Mesenchymal stem cell (in vitro differentiated cells and primary cell): ENCODE measurements around the gene TMEM161B.

Experiments
- DNase-seq: peaks from one replicate; pipeline ENCODE4 v3.0.0-alpha.2; 2013
- H2AFZ ChIP-seq: one replicate; pipeline ENCODE4 v1.6.1; 2013; ENCODE audit warnings: low read depth, mild to moderate bottlenecking, control low read depth, inconsistent platforms, low read length, moderate library complexity
- H2AK5ac ChIP-seq: 2 replicates; pipeline ENCODE4 v1.6.1; 2013; ENCODE audit warnings: low read length, moderate library complexity, mild to moderate bottlenecking, inconsistent platforms; ENCODE audit not compliant: severe bottlenecking
- H2BK120ac ChIP-seq: one replicate; pipeline ENCODE4 v1.6.1; 2013; ENCODE audit warnings: low read depth, mild to moderate bottlenecking, inconsistent platforms, low read length, moderate library complexity
- H2BK12ac ChIP-seq, 2 experiments: one replicate each; pipeline ENCODE4 v1.6.1; 2013; ENCODE audit warnings: inconsistent platforms in 2 of 2, low read length in 2 of 2, mild to moderate bottlenecking in 2 of 2, moderate library complexity in 2 of 2, control low read depth in 1 of 2
- H2BK15ac ChIP-seq: one replicate; pipeline ENCODE4 v1.6.1; 2013; ENCODE audit warnings: mild to moderate bottlenecking, low read depth, inconsistent platforms; ENCODE audit not compliant: poor library complexity, severe bottlenecking
- H2BK5ac ChIP-seq: 2 replicates; pipeline ENCODE4 v1.6.1; 2013; ENCODE audit warnings: low read depth, mild to moderate bottlenecking, low read length, control low read depth, inconsistent platforms; ENCODE audit not compliant: poor library complexity, severe bottlenecking
- H3K14ac ChIP-seq, 2 experiments: one replicate each; pipeline ENCODE4 v1.6.1; 2013; ENCODE audit warnings: inconsistent platforms in 2 of 2, low read length in 2 of 2, control low read depth in 1 of 2, mild to moderate bottlenecking in 1 of 2, moderate library complexity in 1 of 2
- H3K18ac ChIP-seq, 2 experiments: one replicate each; pipeline ENCODE4 v1.6.1; 2013; ENCODE audit warnings: inconsistent platforms in 2 of 2, low read length in 2 of 2, control low read depth in 1 of 2, low read depth in 1 of 2, mild to moderate bottlenecking in 1 of 2
- H3K23ac ChIP-seq, 2 experiments: one replicate each; pipeline ENCODE4 v1.6.1; 2013; ENCODE audit warnings: inconsistent platforms in 2 of 2, low read length in 2 of 2, mild to moderate bottlenecking in 2 of 2, moderate library complexity in 2 of 2, control low read depth in 1 of 2
- H3K27ac ChIP-seq: 2 replicates; pipeline ENCODE4 v1.5.1; 2013; ENCODE audit warnings: mild to moderate bottlenecking, moderate library complexity, low read length, control low read depth, inconsistent platforms; ENCODE audit not compliant: poor library complexity, severe bottlenecking
- H3K27me3 ChIP-seq, 2 experiments: 2 replicates each; pipeline versions ENCODE4 v1.6.1 to v1.7.0; 2013; ENCODE audit warnings: low read length in 2 of 2, mild to moderate bottlenecking in 2 of 2, moderate library complexity in 2 of 2, control low read depth in 1 of 2, inconsistent platforms in 1 of 2; ENCODE audit not compliant: control insufficient read depth in 1 of 2, insufficient read depth in 1 of 2
- H3K36me3 ChIP-seq, 2 experiments: 2 replicates each; pipeline versions ENCODE4 v1.6.1 to v1.7.0; 2013; ENCODE audit warnings: low read length in 2 of 2, control low read depth in 1 of 2, inconsistent platforms in 1 of 2, low read depth in 1 of 2, mild to moderate bottlenecking in 1 of 2; ENCODE audit not compliant: insufficient read depth in 2 of 2, control insufficient read depth in 1 of 2
- H3K4ac ChIP-seq, 2 experiments: one replicate each; pipeline ENCODE4 v1.6.1; 2013; ENCODE audit warnings: inconsistent platforms in 2 of 2, low read length in 2 of 2, mild to moderate bottlenecking in 2 of 2, moderate library complexity in 2 of 2, control low read depth in 1 of 2, low read depth in 1 of 2
- H3K4me1 ChIP-seq: 2 replicates; pipeline ENCODE4 v1.6.1; 2013; ENCODE audit warnings: low read depth, low read length, control low read depth; ENCODE audit not compliant: control insufficient read depth, insufficient read depth
- H3K4me2 ChIP-seq: 2 replicates; pipeline ENCODE4 v1.6.1; 2013; ENCODE audit warnings: low read length, mild to moderate bottlenecking, inconsistent platforms; ENCODE audit not compliant: poor library complexity, severe bottlenecking
- H3K4me3 ChIP-seq, 2 experiments: 2 replicates each; pipeline versions ENCODE4 v1.5.1 to v1.7.0; 2013; ENCODE audit warnings: low read length in 2 of 2, mild to moderate bottlenecking in 2 of 2, control low read depth in 1 of 2, low read depth in 1 of 2; ENCODE audit not compliant: insufficient read depth in 1 of 2
- H3K79me1 ChIP-seq: replicated peaks from 2 replicates; pipeline ENCODE4 v1.6.1; 2013; ENCODE audit warnings: mild to moderate bottlenecking, control low read depth, low read length, inconsistent platforms; ENCODE audit not compliant: poor library complexity, severe bottlenecking
- H3K9ac ChIP-seq: 2 replicates; pipeline ENCODE4 v1.7.0; 2013; ENCODE audit warnings: mild to moderate bottlenecking, low read length, moderate library complexity
- H3K9me3 ChIP-seq: 2 replicates; pipeline ENCODE4 v1.7.0; 2013; ENCODE audit warnings: mild to moderate bottlenecking, low read length; ENCODE audit not compliant: control insufficient read depth
- H4K8ac ChIP-seq: one replicate; pipeline ENCODE4 v1.6.1; 2013; ENCODE audit warnings: inconsistent platforms, mild to moderate bottlenecking, low read length, moderate library complexity
- H4K91ac ChIP-seq: one replicate; pipeline ENCODE4 v1.6.1; 2013; ENCODE audit warnings: mild to moderate bottlenecking, low read length, inconsistent platforms
- WGBS: methylation state at CpG from one replicate; pipeline ENCODE4 v1.1.7; 2013; ENCODE audit warnings: mixed read lengths; 5-methylcytosine and 5-hydroxymethylcytosine counted together

Gene TMEM161B

GRCh38 chr5:88258636-88259035, 10.0 kb downstream of the TMEM161B start:
- H3K18ac ChIP-seq = no peak overlapping the region
- no peak for DNase-seq
- H2BK120ac ChIP-seq = no peak overlapping the region
- no peak overlapping the region for H3K27ac ChIP-seq
- H3K79me1 ChIP-seq = peaks cover 9% of the 10 kb centered on the region
- no peak overlapping the region for H2BK15ac ChIP-seq
- H3K4me3 ChIP-seq = no peak overlapping the region
- H3K23ac ChIP-seq = no peak overlapping the region
- WGBS = 95% methylated on average over 1 of the region's 2 CpGs
- no peak overlapping the region for H2AFZ ChIP-seq
- no peak overlapping the region for H4K91ac ChIP-seq
- H3K27me3 ChIP-seq = no peaks in the 10 kb centered on the region
- no peak overlapping the region for H4K8ac ChIP-seq
- no peaks in the 10 kb centered on the region for H3K4me1 ChIP-seq
- peaks cover 0 to 3% of the 10 kb centered on the region in 2 experiments for H3K36me3 ChIP-seq
- H3K9ac ChIP-seq = no peak overlapping the region
- H2BK12ac ChIP-seq = no peak overlapping the region
- no peak overlapping the region for H3K4ac ChIP-seq
- no peaks in the 10 kb centered on the region for H3K9me3 ChIP-seq
- no peak overlapping the region for H3K14ac ChIP-seq
- no peak overlapping the region for H2AK5ac ChIP-seq
- no peak overlapping the region for H3K4me2 ChIP-seq
- no peak overlapping the region for H2BK5ac ChIP-seq

- peaks cover 11% of the 10 kb centered on the region for H3K79me1 ChIP-seq
- H3K27ac ChIP-seq = no peak overlapping the region
- H2AFZ ChIP-seq = no peak overlapping the region
- peak overlapping the region; percentile 60 for H4K8ac ChIP-seq
- H2AK5ac ChIP-seq = no peak overlapping the region
- no peak overlapping the region for H3K4ac ChIP-seq
- no peaks in the 10 kb centered on the region for H3K4me1 ChIP-seq
- H2BK12ac ChIP-seq = no peak overlapping the region
- no peaks in the 10 kb centered on the region for H3K27me3 ChIP-seq
- no peak overlapping the region for H3K4me3 ChIP-seq
- no peak for DNase-seq
- H4K91ac ChIP-seq = no peak overlapping the region
- no peak overlapping the region for H3K4me2 ChIP-seq
- no peaks in the 10 kb centered on the region for H3K9me3 ChIP-seq
- 59% methylated on average over 4 of the region's 4 CpGs for whole genome bisulfite sequencing
- no peak overlapping the region for H2BK5ac ChIP-seq
- H3K18ac ChIP-seq = no peak overlapping the region
- H3K14ac ChIP-seq = no peak overlapping the region
- H2BK15ac ChIP-seq = no peak overlapping the region
- H2BK120ac ChIP-seq = no peak overlapping the region
- no peak overlapping the region for H3K23ac ChIP-seq
- peaks cover 0 to 3% of the 10 kb centered on the region in 2 experiments for H3K36me3 ChIP-seq
- no peak overlapping the region for H3K9ac ChIP-seq
Observed at GRCh38 chr5:88256872-88257271, 11.8 kb downstream of the TMEM161B start.

DNA sequence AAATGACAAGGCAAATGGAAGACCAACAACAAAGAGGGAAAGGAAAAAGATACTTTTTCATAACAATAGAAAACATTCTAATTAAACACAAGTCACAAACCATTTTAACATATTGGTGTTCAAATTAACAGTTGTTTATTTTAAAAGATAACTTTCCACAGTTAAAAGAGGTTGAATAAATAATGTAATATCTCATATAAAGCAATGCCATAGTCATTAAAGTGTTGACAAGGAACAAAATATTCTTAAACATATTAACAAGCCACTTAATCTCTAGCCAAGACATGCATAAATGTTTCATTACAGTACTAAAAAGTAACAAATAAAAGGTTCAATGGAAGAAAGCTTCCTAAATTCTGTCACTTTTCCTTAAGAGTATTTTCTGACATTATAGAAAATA, 12.6 kb downstream of the TMEM161B start:
- Histone ChIP-seq H2AFZ (no peak overlapping the region), H3K18ac (no peak overlapping the region), H2BK15ac (no peak overlapping the region), H4K91ac (no peak overlapping the region), H3K79me1 (peaks cover 11% of the 10 kb centered on the region), H3K9ac (no peak overlapping the region), H4K8ac (no peak overlapping the region), H2BK5ac (no peak overlapping the region), H3K4me1 (no peaks in the 10 kb centered on the region), H3K27ac (no peak overlapping the region), H3K4me2 (no peak overlapping the region), H3K9me3 (no peaks in the 10 kb centered on the region), H3K27me3 (no peaks in the 10 kb centered on the region), H2BK120ac (no peak overlapping the region), H3K4me3 (no peak overlapping the region), H3K23ac (no peak overlapping the region), H3K4ac (no peak overlapping the region), H3K14ac (no peak overlapping the region), H3K36me3 (peaks cover 0 to 3% of the 10 kb centered on the region in 2 experiments), H2BK12ac (no peak overlapping the region), H2AK5ac (no peak overlapping the region)
- DNase-seq = no peak

- Histone ChIP-seq H2BK5ac (no peak overlapping the region), H3K4me3 (no peak overlapping the region), H2AFZ (no peak overlapping the region), H3K4me1 (no peaks in the 10 kb centered on the region), H2AK5ac (no peak overlapping the region), H4K91ac (no peak overlapping the region), H2BK12ac (no peak overlapping the region), H4K8ac (no peak overlapping the region), H2BK120ac (no peak overlapping the region), H3K79me1 (peaks cover 19% of the 10 kb centered on the region), H3K36me3 (peaks cover 0 to 1% of the 10 kb centered on the region in 2 experiments), H3K9me3 (no peaks in the 10 kb centered on the region), H3K4ac (no peak overlapping the region), H3K9ac (no peak overlapping the region), H3K27ac (no peak overlapping the region), H3K27me3 (no peaks in the 10 kb centered on the region), H3K18ac (no peak overlapping the region), H3K4me2 (no peak overlapping the region), H3K14ac (no peak overlapping the region), H3K23ac (no peak overlapping the region), H2BK15ac (no peak overlapping the region)
- no CpG with 5 or more reads among the region's 1 CpG for WGBS
- DNase-seq = no peak
Observed at GRCh38 chr5:88254320-88254719, 14.3 kb downstream of the TMEM161B start.
